Suprapubic skin (tissue), 4 donors: ENCODE measurements around the gene KIAA0825. TPM values are rescaled to one million over a fixed set of nuclear protein-coding genes. Genes with fewer than 3 reads are reported as not detected.

Experiments used
- DNase-seq, 2 donors: peaks; one replicate each; pipeline ENCODE4 v3.0.0-alpha.2; 2019; ENCODE audit warnings: low spot score in 2 of 2
- H3K27ac ChIP-seq: fragments of 200-600 bp; sonication (generic); one replicate; pipeline ENCODE4 v1.5.1; 2019
- H3K27me3 ChIP-seq: fragments of 200-600 bp; sonication (generic); one replicate; pipeline ENCODE4 v1.5.1; 2019
- H3K36me3 ChIP-seq: fragments of 200-600 bp; sonication (generic); one replicate; pipeline ENCODE4 v1.5.1; 2019
- H3K4me1 ChIP-seq: fragments of 200-600 bp; sonication (generic); one replicate; pipeline ENCODE4 v1.5.1; 2019
- H3K4me3 ChIP-seq: fragments of 200-600 bp; sonication (generic); one replicate; pipeline ENCODE4 v1.5.1; 2019; ENCODE audit warnings: mild to moderate bottlenecking
- H3K9me3 ChIP-seq: fragments of 200-600 bp; sonication (generic); one replicate; pipeline ENCODE4 v1.5.1; 2019
- EP300 ChIP-seq: sonication (generic); formaldehyde crosslinking; IDR thresholded peaks from one replicate; pipeline ENCODE4 v1.6.1; 2017; ENCODE audit warnings: antibody characterized with exemption
- POLR2A ChIP-seq, 2 donors: fragments of 450-650 bp; IDR thresholded peaks; one replicate each; pipeline ENCODE4 v1.6.1; 2017; ENCODE audit warnings: antibody characterized with exemption in 2 of 2, mild to moderate bottlenecking in 2 of 2, moderate library complexity in 2 of 2
- POLR2AphosphoS5 ChIP-seq, 3 donors: sonication (generic); formaldehyde crosslinking; IDR thresholded peaks; one replicate each; pipeline ENCODE4 v1.6.1; 2017; ENCODE audit warnings: antibody characterized with exemption in 3 of 3
- WGBS: methylation state at CpG from one replicate; pipeline ENCODE4 v1.1.5; 2018; 5-methylcytosine and 5-hydroxymethylcytosine counted together
- total RNA-seq, 4 donors: library from RNA; depleted of rRNA; stranded (reverse); fragments of >200 nt; gene quantifications; one replicate each; pipeline ENCODE4 v1.1.0, GENCODE V29; 2016
- TF ChIP-seq, protein P1 (sequence below), 2 donors: fragments of 200-600 bp in 1 of 2; fragments of 450-650 bp in 1 of 2; sonication (generic) in 1 of 2; IDR thresholded peaks; one replicate each; pipeline ENCODE4 v1.5.1; 2016 to 2019; ENCODE audit warnings: antibody characterized with exemption in 2 of 2, mild to moderate bottlenecking in 1 of 2, moderate library complexity in 1 of 2

The KIAA0825 gene
- total RNA-seq, 4 donors from 2014 or later, result 3.4 to 5.8 (median 4.5) TPM

DNA sequence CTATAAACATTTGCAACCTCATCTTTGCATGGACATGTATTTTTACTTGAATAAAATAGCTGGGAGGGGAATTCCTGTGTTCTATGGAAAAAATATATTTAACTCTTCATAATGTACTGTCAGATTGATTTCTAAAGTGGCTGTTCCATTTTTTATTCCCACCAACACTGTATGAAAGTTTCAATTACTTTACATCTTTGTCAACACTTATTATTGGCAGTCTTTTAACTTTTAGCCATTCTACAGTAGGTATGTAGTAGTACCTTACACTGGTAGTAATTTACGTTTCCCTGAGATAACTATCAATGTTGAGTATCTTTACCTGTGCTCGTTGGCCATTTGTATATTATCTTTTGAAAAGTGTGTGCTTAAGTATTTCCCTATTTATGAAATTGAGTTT, 429.7 kb downstream of the KIAA0825 start:
- no peak for DNase-seq
- H3K27me3 ChIP-seq, result no peaks in the 10 kb centered on the region
- H3K4me3 ChIP-seq, result no peak overlapping the region
- TF ChIP-seq EP300, result no peak
- TF ChIP-seq, protein P1, sequence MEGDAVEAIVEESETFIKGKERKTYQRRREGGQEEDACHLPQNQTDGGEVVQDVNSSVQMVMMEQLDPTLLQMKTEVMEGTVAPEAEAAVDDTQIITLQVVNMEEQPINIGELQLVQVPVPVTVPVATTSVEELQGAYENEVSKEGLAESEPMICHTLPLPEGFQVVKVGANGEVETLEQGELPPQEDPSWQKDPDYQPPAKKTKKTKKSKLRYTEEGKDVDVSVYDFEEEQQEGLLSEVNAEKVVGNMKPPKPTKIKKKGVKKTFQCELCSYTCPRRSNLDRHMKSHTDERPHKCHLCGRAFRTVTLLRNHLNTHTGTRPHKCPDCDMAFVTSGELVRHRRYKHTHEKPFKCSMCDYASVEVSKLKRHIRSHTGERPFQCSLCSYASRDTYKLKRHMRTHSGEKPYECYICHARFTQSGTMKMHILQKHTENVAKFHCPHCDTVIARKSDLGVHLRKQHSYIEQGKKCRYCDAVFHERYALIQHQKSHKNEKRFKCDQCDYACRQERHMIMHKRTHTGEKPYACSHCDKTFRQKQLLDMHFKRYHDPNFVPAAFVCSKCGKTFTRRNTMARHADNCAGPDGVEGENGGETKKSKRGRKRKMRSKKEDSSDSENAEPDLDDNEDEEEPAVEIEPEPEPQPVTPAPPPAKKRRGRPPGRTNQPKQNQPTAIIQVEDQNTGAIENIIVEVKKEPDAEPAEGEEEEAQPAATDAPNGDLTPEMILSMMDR (IDR thresholded peaks at IDR 0.05), result no peak
- TF ChIP-seq POLR2AphosphoS5 (IDR thresholded peaks at IDR 0.05), result no peak
- TF ChIP-seq POLR2A (IDR thresholded peaks at IDR 0.05), result no peak
- WGBS, result 70% methylated on average over 2 of the region's 2 CpGs
- no peaks in the 10 kb centered on the region for H3K9me3 ChIP-seq
- H3K4me1 ChIP-seq, result no peaks in the 10 kb centered on the region
- H3K36me3 ChIP-seq, result no peaks in the 10 kb centered on the region
- H3K27ac ChIP-seq, result no peak overlapping the region

DNA sequence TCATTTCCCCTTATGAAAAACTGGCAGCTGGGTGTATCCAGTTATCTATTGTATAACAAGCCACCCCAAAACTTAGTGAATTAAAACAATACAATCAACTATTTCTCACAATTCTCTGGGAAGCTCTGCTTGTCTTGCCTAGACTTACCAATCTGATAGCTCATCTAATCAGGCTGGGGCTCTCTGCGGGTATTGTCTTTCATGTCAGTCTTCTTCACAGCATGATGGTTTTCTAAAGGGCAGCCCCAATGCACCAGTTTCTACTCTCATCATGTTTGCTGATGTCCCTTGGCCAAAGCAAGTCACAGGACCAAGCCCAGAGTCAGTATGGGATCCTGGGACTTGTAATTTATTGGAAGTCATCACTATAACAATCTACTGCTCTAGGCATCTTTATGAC, 433.5 kb downstream of the KIAA0825 start:
- Histone ChIP-seq H3K36me3 (no peaks in the 10 kb centered on the region), H3K27ac (no peak overlapping the region), H3K27me3 (no peaks in the 10 kb centered on the region), H3K4me3 (no peak overlapping the region), H3K4me1 (no peaks in the 10 kb centered on the region), H3K9me3 (no peaks in the 10 kb centered on the region)
- TF ChIP-seq, protein P1 (IDR thresholded peaks at IDR 0.05), result no peak
- TF ChIP-seq POLR2AphosphoS5 (IDR thresholded peaks at IDR 0.05), result no peak
- TF ChIP-seq EP300, result no peak
- no peak for TF ChIP-seq POLR2A (IDR thresholded peaks at IDR 0.05)
- 94% methylated on average over 1 of the region's 1 CpG for WGBS
- DNase-seq, result no peak

DNA sequence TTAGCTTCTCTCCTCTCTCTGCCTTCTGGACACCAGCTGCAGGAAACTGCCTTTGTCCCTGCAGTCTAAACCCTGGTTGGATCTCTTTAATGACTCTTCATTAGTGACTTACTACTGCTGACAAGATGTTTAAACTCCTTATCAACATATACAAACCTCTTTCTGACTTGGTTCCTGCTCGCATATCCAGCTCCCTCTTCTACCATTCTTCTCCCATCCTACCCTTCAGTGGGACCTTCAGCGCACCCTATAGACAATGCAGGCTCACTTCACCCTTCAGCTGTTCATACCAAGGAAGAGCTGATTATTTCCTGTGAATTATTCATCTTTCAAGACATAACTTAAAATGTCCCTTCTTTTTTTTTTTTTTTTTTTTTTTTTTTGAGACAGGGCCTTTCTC, 436.5 kb downstream of the KIAA0825 start:
- Histone ChIP-seq H3K4me3 (no peak overlapping the region), H3K27ac (no peak overlapping the region), H3K27me3 (no peaks in the 10 kb centered on the region), H3K9me3 (no peaks in the 10 kb centered on the region), H3K36me3 (no peaks in the 10 kb centered on the region), H3K4me1 (no peaks in the 10 kb centered on the region)
- TF ChIP-seq, protein P1 (IDR thresholded peaks at IDR 0.05), result no peak
- TF ChIP-seq POLR2AphosphoS5 (IDR thresholded peaks at IDR 0.05) (no peak), EP300 (no peak), POLR2A (IDR thresholded peaks at IDR 0.05) (no peak)
- no peak for DNase-seq
- WGBS, result 54% methylated on average over 2 of the region's 2 CpGs

GRCh38 chr5:94180761-94181160, 437.6 kb downstream of the KIAA0825 start:
- Histone ChIP-seq H3K4me1 (no peaks in the 10 kb centered on the region), H3K4me3 (no peak overlapping the region), H3K27me3 (no peaks in the 10 kb centered on the region), H3K36me3 (no peaks in the 10 kb centered on the region), H3K9me3 (no peaks in the 10 kb centered on the region), H3K27ac (no peak overlapping the region)
- DNase-seq, result no peak
- TF ChIP-seq POLR2A (IDR thresholded peaks at IDR 0.05) (no peak), EP300 (no peak), POLR2AphosphoS5 (IDR thresholded peaks at IDR 0.05) (no peak)
- TF ChIP-seq, protein P1 (IDR thresholded peaks at IDR 0.05), result no peak

- Histone ChIP-seq H3K4me1 (no peaks in the 10 kb centered on the region), H3K36me3 (no peaks in the 10 kb centered on the region), H3K4me3 (no peak overlapping the region), H3K27ac (no peak overlapping the region), H3K27me3 (no peaks in the 10 kb centered on the region), H3K9me3 (no peaks in the 10 kb centered on the region)
- WGBS, result 94% methylated on average over 1 of the region's 1 CpG
- TF ChIP-seq POLR2A (IDR thresholded peaks at IDR 0.05), result no peak
- TF ChIP-seq EP300, result no peak
- TF ChIP-seq, protein P1 (IDR thresholded peaks at IDR 0.05), result no peak
- no peak for TF ChIP-seq POLR2AphosphoS5 (IDR thresholded peaks at IDR 0.05)
- no peak for DNase-seq
These were observed 442.5 kb downstream of the KIAA0825 start for GRCh38 chr5:94175912-94176311.
